ENCODE results near the gene OSBPL6. TPM values are rescaled to one million over a fixed set of nuclear protein-coding genes. Genes with fewer than 3 reads are reported as not detected.

The OSBPL6 gene
- total RNA-seq, 4 donors from 2014 or later = 19.1 to 31.4 (median 21.6) TPM

- DNase-seq (ENCODE audit: low spot score in 2 of 2) = no peak
- 85 to 96% methylated on average over 3 of the region's 3 CpGs for WGBS, 2 donors
- no peak overlapping the region for H3K4me3 ChIP-seq (ENCODE audit: low read depth, poor library complexity, severe bottlenecking)
- TF ChIP-seq POLR2A (IDR thresholded peaks at IDR 0.05) (no peak), CTCF (IDR thresholded peaks at IDR 0.05) (no peak)
- intact Hi-C loops (cut with DNase I; ENCODE audit: low total_unique reads) = no loop called here
Measured at GRCh38 chr2:178211460-178211859, 17.1 kb downstream of the OSBPL6 start.

GRCh38 chr2:178211943-178212342 lies 17.6 kb downstream of the OSBPL6 start:
- TF ChIP-seq POLR2A (IDR thresholded peaks at IDR 0.05) = no peak
- no peak for TF ChIP-seq CTCF (IDR thresholded peaks at IDR 0.05)
- intact Hi-C loops (cut with DNase I; ENCODE audit: low total_unique reads) = no loop called here
- DNase-seq (ENCODE audit: low spot score in 2 of 2) = no peak
- WGBS, 2 donors = 85 to 91% methylated on average over 4 of the region's 4 CpGs
- H3K4me3 ChIP-seq (ENCODE audit: low read depth, poor library complexity, severe bottlenecking) = no peak overlapping the region

- WGBS, 2 donors = 84 to 95% methylated on average over 1 of the region's 1 CpG
- intact Hi-C loops (cut with DNase I; ENCODE audit: low total_unique reads) = no loop called here
- H3K4me3 ChIP-seq (ENCODE audit: low read depth, poor library complexity, severe bottlenecking) = no peak overlapping the region
- DNase-seq (ENCODE audit: low spot score in 2 of 2) = no peak
- TF ChIP-seq CTCF (IDR thresholded peaks at IDR 0.05) = no peak
- TF ChIP-seq POLR2A (IDR thresholded peaks at IDR 0.05) = no peak
Measured at GRCh38 chr2:178213991-178214390, 19.7 kb downstream of the OSBPL6 start.

- 87 to 92% methylated on average over 1 of the region's 1 CpG for WGBS, 2 donors
- intact Hi-C loops (cut with DNase I; ENCODE audit: low total_unique reads) = no loop called here
- no peak for TF ChIP-seq CTCF (IDR thresholded peaks at IDR 0.05)
- no peak for TF ChIP-seq POLR2A (IDR thresholded peaks at IDR 0.05)
- DNase-seq (ENCODE audit: low spot score in 2 of 2) = no peak
- no peak overlapping the region for H3K4me3 ChIP-seq (ENCODE audit: low read depth, poor library complexity, severe bottlenecking)
Measured at GRCh38 chr2:178219247-178219646, 24.9 kb downstream of the OSBPL6 start.

- H3K4me3 ChIP-seq (ENCODE audit: low read depth, poor library complexity, severe bottlenecking) = no peak overlapping the region
- WGBS, 2 donors = 72 to 81% methylated on average over 4 of the region's 4 CpGs
- intact Hi-C loops (cut with DNase I; ENCODE audit: low total_unique reads) = no loop called here
- no peak for TF ChIP-seq POLR2A (IDR thresholded peaks at IDR 0.05)
- no peak for TF ChIP-seq CTCF (IDR thresholded peaks at IDR 0.05)
- DNase-seq (ENCODE audit: low spot score in 2 of 2) = no peak
Measured at GRCh38 chr2:178220814-178221213, 26.5 kb downstream of the OSBPL6 start.

GRCh38 chr2:178221556-178221955 lies 27.2 kb downstream of the OSBPL6 start:
- no peak overlapping the region for H3K4me3 ChIP-seq (ENCODE audit: low read depth, poor library complexity, severe bottlenecking)
- TF ChIP-seq POLR2A (IDR thresholded peaks at IDR 0.05) (no peak), CTCF (IDR thresholded peaks at IDR 0.05) (no peak)
- 93 to 97% methylated on average over 1 of the region's 1 CpG for WGBS, 2 donors
- intact Hi-C loops (cut with DNase I; ENCODE audit: low total_unique reads) = no loop called here
- DNase-seq (ENCODE audit: low spot score in 2 of 2) = no peak

Measured in lower leg skin (tissue), 4 donors.